WTC11 (cell line): ENCODE measurements around the gene MTREX. TPM values are rescaled to one million over a fixed set of nuclear protein-coding genes. Genes with fewer than 3 reads are reported as not detected.

ENCODE experiments used
- ATAC-seq: fragments of 200-7000 bp; cut with Tn5 transposase; 2 replicates; pipeline ENCODE4 v1.10.0; 2021; ENCODE audit warnings: mild to moderate bottlenecking, moderate library complexity
- CTCF ChIA-PET: fragments of 300-600 bp; sonication (Branson Sonifier 250); formaldehyde crosslinking; loops from one replicate; lab custom pipeline; 2021; ENCODE audit warnings: antibody characterized with exemption; lab: Charles Lee
- POLR2A ChIA-PET: fragments of 350-600 bp; sonication (Branson Sonifier 250); formaldehyde crosslinking; loops from one replicate; lab custom pipeline; 2021; ENCODE audit warnings: antibody characterized with exemption; lab: Charles Lee
- DNase-seq: peaks from one replicate; pipeline ENCODE4 v3.0.0; 2021; ENCODE audit warnings: low spot score
- H3K27ac Mint-ChIP-seq: 2 replicates; pipeline ENCODE4 v1.8.0; 2021; ENCODE audit warnings: mixed read lengths
- H3K27me3 Mint-ChIP-seq: 2 replicates; pipeline ENCODE4 v1.8.0; 2021; ENCODE audit warnings: low read depth, mild to moderate bottlenecking, moderate library complexity, mixed read lengths
- H3K36me3 Mint-ChIP-seq: 2 replicates; pipeline ENCODE4 v1.8.0; 2021; ENCODE audit warnings: mixed read lengths
- H3K4me1 Mint-ChIP-seq: 2 replicates; pipeline ENCODE4 v1.8.0; 2022; ENCODE audit warnings: mixed read lengths
- H3K4me3 Mint-ChIP-seq: 2 replicates; pipeline ENCODE4 v1.8.0; 2021; ENCODE audit warnings: mild to moderate bottlenecking, moderate library complexity, mixed read lengths
- H3K9me3 Mint-ChIP-seq: 2 replicates; pipeline ENCODE4 v1.8.0; 2021; ENCODE audit warnings: mixed read lengths
- ATF1 ChIP-seq: sonication (generic); formaldehyde crosslinking; IDR thresholded peaks from 2 replicates; pipeline ENCODE4 v1.8.1; 2023; ENCODE audit warnings: mild to moderate bottlenecking, moderate library complexity, missing genetic modification reagents
- ATF3 ChIP-seq: sonication (generic); formaldehyde crosslinking; conservative IDR thresholded peaks from 2 replicates; pipeline ENCODE4 v1.8.1; 2022; ENCODE audit warnings: mild to moderate bottlenecking, missing genetic modification reagents
- CREB1 ChIP-seq: sonication (generic); formaldehyde crosslinking; IDR thresholded peaks from 2 replicates; pipeline ENCODE4 v1.8.0; 2023; ENCODE audit warnings: mild to moderate bottlenecking, missing genetic modification reagents
- CREM ChIP-seq: sonication (generic); formaldehyde crosslinking; IDR thresholded peaks from 2 replicates; pipeline ENCODE4 v1.8.1; 2022; ENCODE audit warnings: mild to moderate bottlenecking, missing genetic modification reagents, moderate library complexity
- FOXJ3 ChIP-seq: sonication (generic); formaldehyde crosslinking; IDR thresholded peaks from 2 replicates; pipeline ENCODE4 v1.9.0; 2021; ENCODE audit warnings: missing genetic modification reagents, mild to moderate bottlenecking, borderline replicate concordance
- FOXK1 ChIP-seq: sonication (generic); formaldehyde crosslinking; IDR thresholded peaks from 2 replicates; pipeline ENCODE4 v1.8.0; 2022; ENCODE audit warnings: mild to moderate bottlenecking, moderate library complexity, missing genetic modification reagents
- GRHL2 ChIP-seq: fragments of 250-450 bp; sonication (Bioruptor Pico); IDR thresholded peaks from 2 replicates; pipeline ENCODE4 v1.8.0; 2022; ENCODE audit warnings: mild to moderate bottlenecking, moderate library complexity; ENCODE audit not compliant: insufficient replicate concordance, severe bottlenecking
- GTF2I ChIP-seq: fragments of 250-450 bp; sonication (Bioruptor Pico); conservative IDR thresholded peaks from 2 replicates; pipeline ENCODE4 v1.4.0; 2021; ENCODE audit warnings: mild to moderate bottlenecking
- HMGA2 ChIP-seq: fragments of 250-450 bp; sonication (Bioruptor Pico); IDR thresholded peaks from 2 replicates; pipeline ENCODE4 v1.4.0; 2021; ENCODE audit warnings: mild to moderate bottlenecking, moderate library complexity
- IRF2 ChIP-seq: sonication (generic); formaldehyde crosslinking; IDR thresholded peaks from 2 replicates; pipeline ENCODE4 v1.8.0; 2022; ENCODE audit warnings: low read depth, missing genetic modification reagents, borderline replicate concordance
- OVOL2 ChIP-seq: fragments of 250-450 bp; sonication (Bioruptor Pico); IDR thresholded peaks from 2 replicates; pipeline ENCODE4 v1.9.0; 2021; ENCODE audit warnings: mild to moderate bottlenecking, borderline replicate concordance
- RORB ChIP-seq: fragments of 250-450 bp; sonication (Bioruptor Pico); IDR thresholded peaks from 2 replicates; pipeline ENCODE4 v1.9.0; 2021; ENCODE audit warnings: mild to moderate bottlenecking
- SMAD3 ChIP-seq: sonication (generic); formaldehyde crosslinking; IDR thresholded peaks from 2 replicates; pipeline ENCODE4 v1.8.0; 2022; ENCODE audit warnings: missing genetic modification reagents, mild to moderate bottlenecking, borderline replicate concordance
- TCF7 ChIP-seq: sonication (generic); formaldehyde crosslinking; IDR thresholded peaks from 2 replicates; pipeline ENCODE4 v1.8.0; 2022; ENCODE audit warnings: mild to moderate bottlenecking, low read depth, missing genetic modification reagents, moderate library complexity
- TEAD1 ChIP-seq: sonication (generic); formaldehyde crosslinking; IDR thresholded peaks from 2 replicates; pipeline ENCODE4 v1.8.0; 2022; ENCODE audit warnings: mild to moderate bottlenecking, missing genetic modification reagents
- ZNF121 ChIP-seq: sonication (generic); formaldehyde crosslinking; IDR thresholded peaks from 2 replicates; pipeline ENCODE4 v1.8.0; 2023; ENCODE audit warnings: missing genetic modification reagents
- ZNF219 ChIP-seq: sonication (generic); formaldehyde crosslinking; IDR thresholded peaks from 2 replicates; pipeline ENCODE4 v1.8.0; 2023; ENCODE audit warnings: missing genetic modification reagents, mild to moderate bottlenecking, borderline replicate concordance
- ZNF423 ChIP-seq: fragments of 250-450 bp; sonication (Bioruptor Pico); IDR thresholded peaks from 2 replicates; pipeline ENCODE4 v2.1.2; 2022; ENCODE audit warnings: mild to moderate bottlenecking, moderate library complexity
- total RNA-seq: library from RNA; stranded (reverse); gene quantifications from 3 replicates; pipeline ENCODE4 v1.2.3, GENCODE V29; 2021
- TF ChIP-seq, protein P1 (sequence below): fragments of 250-450 bp; sonication (Bioruptor Pico); IDR thresholded peaks from 2 replicates; pipeline ENCODE4 v1.8.0; 2021; ENCODE audit warnings: mild to moderate bottlenecking
- TF ChIP-seq, protein P2 (sequence below): fragments of 250-450 bp; sonication (Bioruptor Pico); IDR thresholded peaks from 2 replicates; pipeline ENCODE4 v1.9.0; 2021; ENCODE audit warnings: mild to moderate bottlenecking
- TF ChIP-seq, protein P3 (sequence below): sonication (generic); formaldehyde crosslinking; IDR thresholded peaks from 2 replicates; pipeline ENCODE4 v1.8.1; 2022; ENCODE audit warnings: mild to moderate bottlenecking, moderate library complexity, missing genetic modification reagents
- TF ChIP-seq, protein P4 (sequence below): sonication (generic); formaldehyde crosslinking; IDR thresholded peaks from 2 replicates; pipeline ENCODE4 v1.8.0; 2022; ENCODE audit warnings: mild to moderate bottlenecking, missing genetic modification reagents
- TF ChIP-seq, protein P5 (sequence below): sonication (generic); formaldehyde crosslinking; IDR thresholded peaks from 2 replicates; pipeline ENCODE4 v1.8.0; 2023; ENCODE audit warnings: mild to moderate bottlenecking, missing genetic modification reagents

MTREX gene
- total RNA-seq, 1 experiment from 2014 or later: 110 TPM

DNA sequence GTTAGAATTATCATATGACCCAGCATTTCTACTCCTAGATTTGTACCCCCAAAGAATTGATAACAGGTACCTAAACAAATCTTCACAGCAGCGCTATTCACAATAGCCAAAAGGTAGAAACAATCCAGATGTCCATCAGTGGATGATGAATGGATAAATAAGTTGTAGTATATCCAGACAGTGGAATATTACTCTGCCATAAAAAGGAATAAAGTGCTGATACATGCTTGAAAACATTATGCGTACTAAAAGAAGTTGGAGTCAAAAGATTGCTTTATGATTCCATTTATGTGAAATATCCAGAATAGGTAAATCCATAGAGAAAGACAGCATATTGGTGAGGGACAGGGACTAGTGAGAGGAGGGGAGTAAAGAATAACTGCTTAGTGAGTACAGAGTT, 26.0 kb downstream of the MTREX start:
- peaks cover 35% of the 10 kb centered on the region for H3K36me3 Mint-ChIP-seq
- ChIA-PET POLR2A (no interaction called here), CTCF (no interaction called here)

GRCh38 chr5:55338092-55338613, 30.4 kb downstream of the MTREX start:
- Mint-ChIP-seq H3K4me1 (no peaks in the 10 kb centered on the region), H3K27ac (no peak overlapping the region), H3K4me3 (no peak overlapping the region), H3K36me3 (peaks cover 10% of the 10 kb centered on the region), H3K9me3 (no peaks in the 10 kb centered on the region), H3K27me3 (no peaks in the 10 kb centered on the region)
- CTCF ChIA-PET: no interaction called here
- POLR2A ChIA-PET: no interaction called here
- DNase-seq (no peak), ATAC-seq (no peak)
- TF ChIP-seq FOXK1 (CRISPR knock-in tag) (no peak), FOXJ3 (CRISPR knock-in tag) (no peak), CREM (CRISPR knock-in tag) (no peak), IRF2 (CRISPR knock-in tag) (no peak)

More for the DNA sequence above, 26.0 kb downstream of the MTREX start:
- ATAC-seq: no peak
- no peaks in the 10 kb centered on the region for H3K9me3 Mint-ChIP-seq
- no peaks in the 10 kb centered on the region for H3K4me1 Mint-ChIP-seq
- H3K27me3 Mint-ChIP-seq: no peaks in the 10 kb centered on the region
- TF ChIP-seq ZNF219 (CRISPR knock-in tag): no peak
- no peak for TF ChIP-seq RORB (CRISPR knock-in tag)
- no peak for TF ChIP-seq SMAD3 (CRISPR knock-in tag)
- TF ChIP-seq, protein P1, sequence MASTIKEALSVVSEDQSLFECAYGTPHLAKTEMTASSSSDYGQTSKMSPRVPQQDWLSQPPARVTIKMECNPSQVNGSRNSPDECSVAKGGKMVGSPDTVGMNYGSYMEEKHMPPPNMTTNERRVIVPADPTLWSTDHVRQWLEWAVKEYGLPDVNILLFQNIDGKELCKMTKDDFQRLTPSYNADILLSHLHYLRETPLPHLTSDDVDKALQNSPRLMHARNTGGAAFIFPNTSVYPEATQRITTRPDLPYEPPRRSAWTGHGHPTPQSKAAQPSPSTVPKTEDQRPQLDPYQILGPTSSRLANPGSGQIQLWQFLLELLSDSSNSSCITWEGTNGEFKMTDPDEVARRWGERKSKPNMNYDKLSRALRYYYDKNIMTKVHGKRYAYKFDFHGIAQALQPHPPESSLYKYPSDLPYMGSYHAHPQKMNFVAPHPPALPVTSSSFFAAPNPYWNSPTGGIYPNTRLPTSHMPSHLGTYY (CRISPR knock-in tag): no peak
- TF ChIP-seq GTF2I (CRISPR knock-in tag): no peak
- TF ChIP-seq ATF3 (CRISPR knock-in tag): no peak
- no peak for TF ChIP-seq GRHL2 (CRISPR knock-in tag)
- TF ChIP-seq, protein P2, sequence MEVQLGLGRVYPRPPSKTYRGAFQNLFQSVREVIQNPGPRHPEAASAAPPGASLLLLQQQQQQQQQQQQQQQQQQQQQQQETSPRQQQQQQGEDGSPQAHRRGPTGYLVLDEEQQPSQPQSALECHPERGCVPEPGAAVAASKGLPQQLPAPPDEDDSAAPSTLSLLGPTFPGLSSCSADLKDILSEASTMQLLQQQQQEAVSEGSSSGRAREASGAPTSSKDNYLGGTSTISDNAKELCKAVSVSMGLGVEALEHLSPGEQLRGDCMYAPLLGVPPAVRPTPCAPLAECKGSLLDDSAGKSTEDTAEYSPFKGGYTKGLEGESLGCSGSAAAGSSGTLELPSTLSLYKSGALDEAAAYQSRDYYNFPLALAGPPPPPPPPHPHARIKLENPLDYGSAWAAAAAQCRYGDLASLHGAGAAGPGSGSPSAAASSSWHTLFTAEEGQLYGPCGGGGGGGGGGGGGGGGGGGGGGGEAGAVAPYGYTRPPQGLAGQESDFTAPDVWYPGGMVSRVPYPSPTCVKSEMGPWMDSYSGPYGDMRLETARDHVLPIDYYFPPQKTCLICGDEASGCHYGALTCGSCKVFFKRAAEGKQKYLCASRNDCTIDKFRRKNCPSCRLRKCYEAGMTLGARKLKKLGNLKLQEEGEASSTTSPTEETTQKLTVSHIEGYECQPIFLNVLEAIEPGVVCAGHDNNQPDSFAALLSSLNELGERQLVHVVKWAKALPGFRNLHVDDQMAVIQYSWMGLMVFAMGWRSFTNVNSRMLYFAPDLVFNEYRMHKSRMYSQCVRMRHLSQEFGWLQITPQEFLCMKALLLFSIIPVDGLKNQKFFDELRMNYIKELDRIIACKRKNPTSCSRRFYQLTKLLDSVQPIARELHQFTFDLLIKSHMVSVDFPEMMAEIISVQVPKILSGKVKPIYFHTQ: no peak
- TF ChIP-seq, protein P3, sequence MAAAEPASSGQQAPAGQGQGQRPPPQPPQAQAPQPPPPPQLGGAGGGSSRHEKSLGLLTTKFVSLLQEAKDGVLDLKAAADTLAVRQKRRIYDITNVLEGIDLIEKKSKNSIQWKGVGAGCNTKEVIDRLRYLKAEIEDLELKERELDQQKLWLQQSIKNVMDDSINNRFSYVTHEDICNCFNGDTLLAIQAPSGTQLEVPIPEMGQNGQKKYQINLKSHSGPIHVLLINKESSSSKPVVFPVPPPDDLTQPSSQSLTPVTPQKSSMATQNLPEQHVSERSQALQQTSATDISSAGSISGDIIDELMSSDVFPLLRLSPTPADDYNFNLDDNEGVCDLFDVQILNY (CRISPR knock-in tag): no peak
- no peak for TF ChIP-seq TEAD1 (CRISPR knock-in tag)
- no peak for TF ChIP-seq ATF1 (CRISPR knock-in tag)
- TF ChIP-seq CREB1 (CRISPR knock-in tag): no peak
- no peak for TF ChIP-seq OVOL2
- TF ChIP-seq, protein P4, sequence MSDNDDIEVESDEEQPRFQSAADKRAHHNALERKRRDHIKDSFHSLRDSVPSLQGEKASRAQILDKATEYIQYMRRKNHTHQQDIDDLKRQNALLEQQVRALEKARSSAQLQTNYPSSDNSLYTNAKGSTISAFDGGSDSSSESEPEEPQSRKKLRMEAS (CRISPR knock-in tag): no peak
- no peak for TF ChIP-seq TCF7 (CRISPR knock-in tag)
- TF ChIP-seq, protein P5, sequence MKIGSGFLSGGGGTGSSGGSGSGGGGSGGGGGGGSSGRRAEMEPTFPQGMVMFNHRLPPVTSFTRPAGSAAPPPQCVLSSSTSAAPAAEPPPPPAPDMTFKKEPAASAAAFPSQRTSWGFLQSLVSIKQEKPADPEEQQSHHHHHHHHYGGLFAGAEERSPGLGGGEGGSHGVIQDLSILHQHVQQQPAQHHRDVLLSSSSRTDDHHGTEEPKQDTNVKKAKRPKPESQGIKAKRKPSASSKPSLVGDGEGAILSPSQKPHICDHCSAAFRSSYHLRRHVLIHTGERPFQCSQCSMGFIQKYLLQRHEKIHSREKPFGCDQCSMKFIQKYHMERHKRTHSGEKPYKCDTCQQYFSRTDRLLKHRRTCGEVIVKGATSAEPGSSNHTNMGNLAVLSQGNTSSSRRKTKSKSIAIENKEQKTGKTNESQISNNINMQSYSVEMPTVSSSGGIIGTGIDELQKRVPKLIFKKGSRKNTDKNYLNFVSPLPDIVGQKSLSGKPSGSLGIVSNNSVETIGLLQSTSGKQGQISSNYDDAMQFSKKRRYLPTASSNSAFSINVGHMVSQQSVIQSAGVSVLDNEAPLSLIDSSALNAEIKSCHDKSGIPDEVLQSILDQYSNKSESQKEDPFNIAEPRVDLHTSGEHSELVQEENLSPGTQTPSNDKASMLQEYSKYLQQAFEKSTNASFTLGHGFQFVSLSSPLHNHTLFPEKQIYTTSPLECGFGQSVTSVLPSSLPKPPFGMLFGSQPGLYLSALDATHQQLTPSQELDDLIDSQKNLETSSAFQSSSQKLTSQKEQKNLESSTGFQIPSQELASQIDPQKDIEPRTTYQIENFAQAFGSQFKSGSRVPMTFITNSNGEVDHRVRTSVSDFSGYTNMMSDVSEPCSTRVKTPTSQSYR (CRISPR knock-in tag): no peak
- no peak for TF ChIP-seq ZNF423 (CRISPR knock-in tag)
- TF ChIP-seq ZNF121 (CRISPR knock-in tag): no peak
- no peak for TF ChIP-seq HMGA2 (CRISPR knock-in tag)
- H3K27ac Mint-ChIP-seq: no peak overlapping the region
- no peak overlapping the region for H3K4me3 Mint-ChIP-seq
- no peak for DNase-seq
